HepG2 (cell line): ENCODE data around the gene NME7. TPM values are rescaled to one million over a fixed set of nuclear protein-coding genes. Genes with fewer than 3 reads are reported as not detected.

ENCODE experiments used
- ATAD3A ChIP-seq: sonication (generic); formaldehyde crosslinking; IDR thresholded peaks from 2 replicates; pipeline ENCODE4 v1.4.0; 2020; ENCODE audit warnings: missing genetic modification reagents
- FOXJ3 ChIP-seq: sonication (generic); formaldehyde crosslinking; IDR thresholded peaks from 2 replicates; pipeline ENCODE4 v1.4.0; 2020; ENCODE audit warnings: missing genetic modification reagents, mild to moderate bottlenecking, borderline replicate concordance
- NR2F2 ChIP-seq: IDR thresholded peaks from 2 replicates; pipeline ENCODE4 v1.6.1; 2012; ENCODE audit warnings: low read depth, inconsistent platforms, borderline replicate concordance
- SIX4 ChIP-seq: sonication (generic); formaldehyde crosslinking; IDR thresholded peaks from 2 replicates; pipeline ENCODE4 v1.4.0; 2020; ENCODE audit warnings: missing genetic modification reagents
- SMYD3 ChIP-seq: sonication (generic); formaldehyde crosslinking; IDR thresholded peaks from 2 replicates; pipeline ENCODE4 v1.8.1; 2023; ENCODE audit warnings: mild to moderate bottlenecking, missing genetic modification reagents
- ZNF589 ChIP-seq: sonication (generic); formaldehyde crosslinking; conservative IDR thresholded peaks from 2 replicates; pipeline ENCODE4 v1.8.0; 2022; ENCODE audit warnings: mild to moderate bottlenecking, moderate library complexity, missing genetic modification reagents
- ZNF816 ChIP-seq: sonication (generic); formaldehyde crosslinking; IDR thresholded peaks from 2 replicates; pipeline ENCODE4 v1.8.0; 2022; ENCODE audit warnings: missing genetic modification reagents, mild to moderate bottlenecking, borderline replicate concordance
- polyA plus RNA-seq, 8 experiments: library from polyadenylated mRNA; depleted of rRNA in 3 of 8; stranded (reverse) in 7 of 8; unstranded in 1 of 8; fragments of >200 nt; fragmentation: Illumina TruSeq in 4 of 8; extraction: Trizol in 4 of 8; gene quantifications; 2 replicates each; pipeline versions ENCODE4 v1.2.1 to v1.2.3, GENCODE V29; 2011 to 2016; ENCODE audit warnings: low read depth in 4 of 8, missing spikeins in 1 of 8, mixed read lengths in 1 of 8; ENCODE audit not compliant: insufficient read depth in 1 of 8
- total RNA-seq, 5 experiments: library from RNA; depleted of rRNA; stranded (reverse); fragments of >200 nt; fragmentation: Illumina TruSeq; extraction: Trizol; gene quantifications; 2 replicates each; pipeline ENCODE4 v1.2.3, GENCODE V29; 2016; ENCODE audit warnings: low read depth in 1 of 5
- TF ChIP-seq, protein P1 (sequence below): sonication (generic); formaldehyde crosslinking; IDR thresholded peaks from 2 replicates; pipeline ENCODE4 v1.4.0; 2020; ENCODE audit warnings: mild to moderate bottlenecking, missing genetic modification reagents, borderline replicate concordance
- TF ChIP-seq, protein P2 (sequence below): sonication (generic); formaldehyde crosslinking; IDR thresholded peaks from 2 replicates; pipeline ENCODE4 v1.5.1; 2020; ENCODE audit warnings: mild to moderate bottlenecking, missing genetic modification reagents, moderate library complexity
- TF ChIP-seq, protein P3 (sequence below): sonication (generic); formaldehyde crosslinking; IDR thresholded peaks from 2 replicates; pipeline ENCODE4 v1.4.0; 2020; ENCODE audit warnings: missing genetic modification reagents, mild to moderate bottlenecking, borderline replicate concordance
- TF ChIP-seq, protein P4 (sequence below): sonication (generic); formaldehyde crosslinking; IDR thresholded peaks from 2 replicates; pipeline ENCODE4 v1.4.0; 2020; ENCODE audit warnings: mild to moderate bottlenecking, missing genetic modification reagents

The NME7 gene
- total and polyA plus RNA-seq, 2 of the 13 experiments (the other 11 are each of a cell fraction or from before 2014, with no cell fraction given) = 9.4 to 22.5 TPM

DNA sequence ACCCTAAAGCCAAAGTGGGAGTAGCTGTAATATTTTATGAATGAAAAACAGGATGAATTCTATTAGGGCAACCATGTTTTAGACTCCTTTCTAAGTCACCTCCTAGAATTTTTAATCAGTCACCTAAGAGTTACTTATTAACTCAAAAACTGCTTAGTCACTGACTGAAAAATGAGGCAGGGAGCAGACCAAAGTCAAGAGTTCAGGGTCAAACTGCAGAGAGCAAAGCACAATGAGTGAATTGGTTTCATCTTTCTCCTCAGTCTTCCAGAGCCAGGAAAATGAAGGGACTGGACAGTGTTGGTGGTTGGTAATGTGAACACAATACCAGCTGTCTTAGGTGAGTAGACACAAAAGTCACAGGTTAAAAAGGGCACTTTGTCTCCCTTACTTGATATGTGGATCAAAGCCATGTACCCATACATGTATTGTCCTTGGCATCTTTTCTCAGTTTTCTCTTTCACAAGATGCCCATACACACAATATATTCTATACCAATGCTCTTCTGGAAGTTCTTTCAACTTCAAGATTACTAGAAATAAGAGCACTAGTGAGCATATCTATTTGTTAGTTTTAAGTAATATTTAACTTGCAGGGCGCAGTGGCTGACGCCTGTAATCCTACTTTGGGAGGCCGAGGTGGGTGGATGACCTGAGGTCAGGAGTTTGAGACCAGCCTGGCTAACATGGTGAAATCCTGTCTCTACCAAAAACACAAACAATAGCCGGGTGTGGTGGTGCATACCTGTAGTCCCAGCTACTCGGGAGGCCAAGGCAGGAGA is 218.9 kb downstream of the NME7 start (continued):
- TF ChIP-seq, protein P1, sequence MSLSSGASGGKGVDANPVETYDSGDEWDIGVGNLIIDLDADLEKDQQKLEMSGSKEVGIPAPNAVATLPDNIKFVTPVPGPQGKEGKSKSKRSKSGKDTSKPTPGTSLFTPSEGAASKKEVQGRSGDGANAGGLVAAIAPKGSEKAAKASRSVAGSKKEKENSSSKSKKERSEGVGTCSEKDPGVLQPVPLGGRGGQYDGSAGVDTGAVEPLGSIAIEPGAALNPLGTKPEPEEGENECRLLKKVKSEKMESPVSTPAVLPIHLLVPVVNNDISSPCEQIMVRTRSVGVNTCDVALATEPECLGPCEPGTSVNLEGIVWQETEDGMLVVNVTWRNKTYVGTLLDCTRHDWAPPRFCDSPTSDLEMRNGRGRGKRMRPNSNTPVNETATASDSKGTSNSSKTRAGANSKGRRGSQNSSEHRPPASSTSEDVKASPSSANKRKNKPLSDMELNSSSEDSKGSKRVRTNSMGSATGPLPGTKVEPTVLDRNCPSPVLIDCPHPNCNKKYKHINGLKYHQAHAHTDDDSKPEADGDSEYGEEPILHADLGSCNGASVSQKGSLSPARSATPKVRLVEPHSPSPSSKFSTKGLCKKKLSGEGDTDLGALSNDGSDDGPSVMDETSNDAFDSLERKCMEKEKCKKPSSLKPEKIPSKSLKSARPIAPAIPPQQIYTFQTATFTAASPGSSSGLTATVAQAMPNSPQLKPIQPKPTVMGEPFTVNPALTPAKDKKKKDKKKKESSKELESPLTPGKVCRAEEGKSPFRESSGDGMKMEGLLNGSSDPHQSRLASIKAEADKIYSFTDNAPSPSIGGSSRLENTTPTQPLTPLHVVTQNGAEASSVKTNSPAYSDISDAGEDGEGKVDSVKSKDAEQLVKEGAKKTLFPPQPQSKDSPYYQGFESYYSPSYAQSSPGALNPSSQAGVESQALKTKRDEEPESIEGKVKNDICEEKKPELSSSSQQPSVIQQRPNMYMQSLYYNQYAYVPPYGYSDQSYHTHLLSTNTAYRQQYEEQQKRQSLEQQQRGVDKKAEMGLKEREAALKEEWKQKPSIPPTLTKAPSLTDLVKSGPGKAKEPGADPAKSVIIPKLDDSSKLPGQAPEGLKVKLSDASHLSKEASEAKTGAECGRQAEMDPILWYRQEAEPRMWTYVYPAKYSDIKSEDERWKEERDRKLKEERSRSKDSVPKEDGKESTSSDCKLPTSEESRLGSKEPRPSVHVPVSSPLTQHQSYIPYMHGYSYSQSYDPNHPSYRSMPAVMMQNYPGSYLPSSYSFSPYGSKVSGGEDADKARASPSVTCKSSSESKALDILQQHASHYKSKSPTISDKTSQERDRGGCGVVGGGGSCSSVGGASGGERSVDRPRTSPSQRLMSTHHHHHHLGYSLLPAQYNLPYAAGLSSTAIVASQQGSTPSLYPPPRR (CRISPR knock-in tag) = peak; percentile 55; the same call in 1 of the 2 replicates
- TF ChIP-seq SMYD3 (0 out of 2 replicates have a peak, but pooled peaks have one; percentile 55), ZNF589 (CRISPR knock-in tag) (no peak), ATAD3A (CRISPR knock-in tag) (no peak), FOXJ3 (CRISPR knock-in tag) (peak; percentile 51; the same call in 1 of the 2 replicates), SIX4 (CRISPR knock-in tag) (peak; percentile 98), ZNF816 (CRISPR knock-in tag) (peak; percentile 82; the same call in 1 of the 2 replicates), NR2F2 (peak; percentile 81)
- TF ChIP-seq, protein P2, sequence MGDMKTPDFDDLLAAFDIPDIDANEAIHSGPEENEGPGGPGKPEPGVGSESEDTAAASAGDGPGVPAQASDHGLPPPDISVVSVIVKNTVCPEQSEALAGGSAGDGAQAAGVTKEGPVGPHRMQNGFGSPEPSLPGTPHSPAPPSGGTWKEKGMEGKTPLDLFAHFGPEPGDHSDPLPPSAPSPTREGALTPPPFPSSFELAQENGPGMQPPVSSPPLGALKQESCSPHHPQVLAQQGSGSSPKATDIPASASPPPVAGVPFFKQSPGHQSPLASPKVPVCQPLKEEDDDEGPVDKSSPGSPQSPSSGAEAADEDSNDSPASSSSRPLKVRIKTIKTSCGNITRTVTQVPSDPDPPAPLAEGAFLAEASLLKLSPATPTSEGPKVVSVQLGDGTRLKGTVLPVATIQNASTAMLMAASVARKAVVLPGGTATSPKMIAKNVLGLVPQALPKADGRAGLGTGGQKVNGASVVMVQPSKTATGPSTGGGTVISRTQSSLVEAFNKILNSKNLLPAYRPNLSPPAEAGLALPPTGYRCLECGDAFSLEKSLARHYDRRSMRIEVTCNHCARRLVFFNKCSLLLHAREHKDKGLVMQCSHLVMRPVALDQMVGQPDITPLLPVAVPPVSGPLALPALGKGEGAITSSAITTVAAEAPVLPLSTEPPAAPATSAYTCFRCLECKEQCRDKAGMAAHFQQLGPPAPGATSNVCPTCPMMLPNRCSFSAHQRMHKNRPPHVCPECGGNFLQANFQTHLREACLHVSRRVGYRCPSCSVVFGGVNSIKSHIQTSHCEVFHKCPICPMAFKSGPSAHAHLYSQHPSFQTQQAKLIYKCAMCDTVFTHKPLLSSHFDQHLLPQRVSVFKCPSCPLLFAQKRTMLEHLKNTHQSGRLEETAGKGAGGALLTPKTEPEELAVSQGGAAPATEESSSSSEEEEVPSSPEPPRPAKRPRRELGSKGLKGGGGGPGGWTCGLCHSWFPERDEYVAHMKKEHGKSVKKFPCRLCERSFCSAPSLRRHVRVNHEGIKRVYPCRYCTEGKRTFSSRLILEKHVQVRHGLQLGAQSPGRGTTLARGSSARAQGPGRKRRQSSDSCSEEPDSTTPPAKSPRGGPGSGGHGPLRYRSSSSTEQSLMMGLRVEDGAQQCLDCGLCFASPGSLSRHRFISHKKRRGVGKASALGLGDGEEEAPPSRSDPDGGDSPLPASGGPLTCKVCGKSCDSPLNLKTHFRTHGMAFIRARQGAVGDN (CRISPR knock-in tag) = no peak; the same call in 1 of the 2 replicates
- TF ChIP-seq, protein P3, sequence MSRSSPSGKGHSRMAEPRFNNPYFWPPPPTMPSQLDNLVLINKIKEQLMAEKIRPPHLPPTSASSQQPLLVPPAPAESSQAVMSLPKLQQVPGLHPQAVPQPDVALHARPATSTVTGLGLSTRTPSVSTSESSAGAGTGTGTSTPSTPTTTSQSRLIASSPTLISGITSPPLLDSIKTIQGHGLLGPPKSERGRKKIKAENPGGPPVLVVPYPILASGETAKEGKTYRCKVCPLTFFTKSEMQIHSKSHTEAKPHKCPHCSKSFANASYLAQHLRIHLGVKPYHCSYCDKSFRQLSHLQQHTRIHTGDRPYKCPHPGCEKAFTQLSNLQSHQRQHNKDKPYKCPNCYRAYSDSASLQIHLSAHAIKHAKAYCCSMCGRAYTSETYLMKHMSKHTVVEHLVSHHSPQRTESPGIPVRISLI (CRISPR knock-in tag) = no peak
- TF ChIP-seq, protein P4, sequence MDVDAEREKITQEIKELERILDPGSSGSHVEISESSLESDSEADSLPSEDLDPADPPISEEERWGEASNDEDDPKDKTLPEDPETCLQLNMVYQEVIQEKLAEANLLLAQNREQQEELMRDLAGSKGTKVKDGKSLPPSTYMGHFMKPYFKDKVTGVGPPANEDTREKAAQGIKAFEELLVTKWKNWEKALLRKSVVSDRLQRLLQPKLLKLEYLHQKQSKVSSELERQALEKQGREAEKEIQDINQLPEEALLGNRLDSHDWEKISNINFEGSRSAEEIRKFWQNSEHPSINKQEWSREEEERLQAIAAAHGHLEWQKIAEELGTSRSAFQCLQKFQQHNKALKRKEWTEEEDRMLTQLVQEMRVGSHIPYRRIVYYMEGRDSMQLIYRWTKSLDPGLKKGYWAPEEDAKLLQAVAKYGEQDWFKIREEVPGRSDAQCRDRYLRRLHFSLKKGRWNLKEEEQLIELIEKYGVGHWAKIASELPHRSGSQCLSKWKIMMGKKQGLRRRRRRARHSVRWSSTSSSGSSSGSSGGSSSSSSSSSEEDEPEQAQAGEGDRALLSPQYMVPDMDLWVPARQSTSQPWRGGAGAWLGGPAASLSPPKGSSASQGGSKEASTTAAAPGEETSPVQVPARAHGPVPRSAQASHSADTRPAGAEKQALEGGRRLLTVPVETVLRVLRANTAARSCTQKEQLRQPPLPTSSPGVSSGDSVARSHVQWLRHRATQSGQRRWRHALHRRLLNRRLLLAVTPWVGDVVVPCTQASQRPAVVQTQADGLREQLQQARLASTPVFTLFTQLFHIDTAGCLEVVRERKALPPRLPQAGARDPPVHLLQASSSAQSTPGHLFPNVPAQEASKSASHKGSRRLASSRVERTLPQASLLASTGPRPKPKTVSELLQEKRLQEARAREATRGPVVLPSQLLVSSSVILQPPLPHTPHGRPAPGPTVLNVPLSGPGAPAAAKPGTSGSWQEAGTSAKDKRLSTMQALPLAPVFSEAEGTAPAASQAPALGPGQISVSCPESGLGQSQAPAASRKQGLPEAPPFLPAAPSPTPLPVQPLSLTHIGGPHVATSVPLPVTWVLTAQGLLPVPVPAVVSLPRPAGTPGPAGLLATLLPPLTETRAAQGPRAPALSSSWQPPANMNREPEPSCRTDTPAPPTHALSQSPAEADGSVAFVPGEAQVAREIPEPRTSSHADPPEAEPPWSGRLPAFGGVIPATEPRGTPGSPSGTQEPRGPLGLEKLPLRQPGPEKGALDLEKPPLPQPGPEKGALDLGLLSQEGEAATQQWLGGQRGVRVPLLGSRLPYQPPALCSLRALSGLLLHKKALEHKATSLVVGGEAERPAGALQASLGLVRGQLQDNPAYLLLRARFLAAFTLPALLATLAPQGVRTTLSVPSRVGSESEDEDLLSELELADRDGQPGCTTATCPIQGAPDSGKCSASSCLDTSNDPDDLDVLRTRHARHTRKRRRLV = no peak
